ENCODE data around the gene PFDN2.

Gene PFDN2

GRCh38 chr1:161091093-161091492 is 26.7 kb downstream of the PFDN2 start:
- no peaks in the 10 kb centered on the region for H3K27me3 ChIP-seq (ENCODE audit: insufficient read depth, insufficient read length)
- no peaks in the 10 kb centered on the region for H3K36me3 ChIP-seq (ENCODE audit: insufficient read depth, insufficient read length, low read length)
- H3K9me3 ChIP-seq (ENCODE audit: insufficient read depth, low read length) = no peaks in the 10 kb centered on the region
- TF ChIP-seq SUZ12 (IDR thresholded peaks at IDR 0.05; ENCODE audit: extremely low read depth, insufficient read depth, insufficient read length) (no peak), YY1 (IDR thresholded peaks at IDR 0.05; ENCODE audit: insufficient read depth, insufficient read length) (no peak), ZNF274 (IDR thresholded peaks at IDR 0.05; ENCODE audit: low read depth, low read length) (no peak)
- no peak overlapping the region for H3K9ac ChIP-seq (ENCODE audit: insufficient read length, low read depth)
- peaks cover 17% of the 10 kb centered on the region for H3K4me1 ChIP-seq (ENCODE audit: insufficient read depth, insufficient read length)
- no peak for DNase-seq (ENCODE audit: low read depth, low spot score)
- H3K4me3 ChIP-seq (ENCODE audit: insufficient read length, low read depth) = no peak overlapping the region

- Histone ChIP-seq H3K36me3 (ENCODE audit: insufficient read depth, insufficient read length, low read length) (no peaks in the 10 kb centered on the region), H3K9ac (ENCODE audit: insufficient read length, low read depth) (no peak overlapping the region), H3K9me3 (ENCODE audit: insufficient read depth, low read length) (no peaks in the 10 kb centered on the region), H3K4me1 (ENCODE audit: insufficient read depth, insufficient read length) (peaks cover 20% of the 10 kb centered on the region), H3K4me3 (ENCODE audit: insufficient read length, low read depth) (no peak overlapping the region), H3K27me3 (ENCODE audit: insufficient read depth, insufficient read length) (no peaks in the 10 kb centered on the region)
- DNase-seq (ENCODE audit: low read depth, low spot score) = no peak
- no peak for TF ChIP-seq YY1 (IDR thresholded peaks at IDR 0.05; ENCODE audit: insufficient read depth, insufficient read length)
- TF ChIP-seq ZNF274 (IDR thresholded peaks at IDR 0.05; ENCODE audit: low read depth, low read length) = no peak
- no peak for TF ChIP-seq SUZ12 (IDR thresholded peaks at IDR 0.05; ENCODE audit: extremely low read depth, insufficient read depth, insufficient read length)
Measured at GRCh38 chr1:161090617-161091016, 27.2 kb downstream of the PFDN2 start.

GRCh38 chr1:161089938-161090337 is 27.9 kb downstream of the PFDN2 start:
- no peaks in the 10 kb centered on the region for H3K9me3 ChIP-seq (ENCODE audit: insufficient read depth, low read length)
- TF ChIP-seq ZNF274 (IDR thresholded peaks at IDR 0.05; ENCODE audit: low read depth, low read length) (no peak), SUZ12 (IDR thresholded peaks at IDR 0.05; ENCODE audit: extremely low read depth, insufficient read depth, insufficient read length) (no peak), YY1 (IDR thresholded peaks at IDR 0.05; ENCODE audit: insufficient read depth, insufficient read length) (no peak)
- H3K4me1 ChIP-seq (ENCODE audit: insufficient read depth, insufficient read length) = peaks cover 22% of the 10 kb centered on the region
- no peak for DNase-seq (ENCODE audit: low read depth, low spot score)
- no peak overlapping the region for H3K4me3 ChIP-seq (ENCODE audit: insufficient read length, low read depth)
- H3K9ac ChIP-seq (ENCODE audit: insufficient read length, low read depth) = no peak overlapping the region
- H3K27me3 ChIP-seq (ENCODE audit: insufficient read depth, insufficient read length) = no peaks in the 10 kb centered on the region
- H3K36me3 ChIP-seq (ENCODE audit: insufficient read depth, insufficient read length, low read length) = no peaks in the 10 kb centered on the region

- peaks cover 26% of the 10 kb centered on the region for H3K4me1 ChIP-seq (ENCODE audit: insufficient read depth, insufficient read length)
- H3K4me3 ChIP-seq (ENCODE audit: insufficient read length, low read depth) = no peak within 1 kb of the TSS
- H3K9me3 ChIP-seq (ENCODE audit: insufficient read depth, low read length) = no peaks in the 10 kb centered on the region
- TF ChIP-seq ZNF274 (IDR thresholded peaks at IDR 0.05; ENCODE audit: low read depth, low read length) (no peak), SUZ12 (IDR thresholded peaks at IDR 0.05; ENCODE audit: extremely low read depth, insufficient read depth, insufficient read length) (no peak), YY1 (IDR thresholded peaks at IDR 0.05; ENCODE audit: insufficient read depth, insufficient read length) (no peak)
- no peaks in the 10 kb centered on the region for H3K36me3 ChIP-seq (ENCODE audit: insufficient read depth, insufficient read length, low read length)
- H3K9ac ChIP-seq (ENCODE audit: insufficient read length, low read depth) = no peak within 1 kb of the TSS
- no peak for DNase-seq (ENCODE audit: low read depth, low spot score)
- no peaks in the 10 kb centered on the region for H3K27me3 ChIP-seq (ENCODE audit: insufficient read depth, insufficient read length)
Measured at GRCh38 chr1:161089251-161089924, 28.4 kb downstream of the PFDN2 start, which contains the start of gene NECTIN4. NECTIN4 (minus strand) TSS chr1:161089558; CDS start chr1:161089296, 262 bp downstream.

- H3K36me3 ChIP-seq (ENCODE audit: insufficient read depth, insufficient read length, low read length) = no peaks in the 10 kb centered on the region
- H3K9me3 ChIP-seq (ENCODE audit: insufficient read depth, low read length) = no peaks in the 10 kb centered on the region
- DNase-seq (ENCODE audit: low read depth, low spot score) = no peak
- H3K9ac ChIP-seq (ENCODE audit: insufficient read length, low read depth) = no peak overlapping the region
- peaks cover 33% of the 10 kb centered on the region for H3K4me1 ChIP-seq (ENCODE audit: insufficient read depth, insufficient read length)
- TF ChIP-seq SUZ12 (IDR thresholded peaks at IDR 0.05; ENCODE audit: extremely low read depth, insufficient read depth, insufficient read length) = no peak
- no peak for TF ChIP-seq ZNF274 (IDR thresholded peaks at IDR 0.05; ENCODE audit: low read depth, low read length)
- TF ChIP-seq YY1 (IDR thresholded peaks at IDR 0.05; ENCODE audit: insufficient read depth, insufficient read length) = no peak
- H3K27me3 ChIP-seq (ENCODE audit: insufficient read depth, insufficient read length) = no peaks in the 10 kb centered on the region
- no peak overlapping the region for H3K4me3 ChIP-seq (ENCODE audit: insufficient read length, low read depth)
Measured at GRCh38 chr1:161088587-161089110, 29.2 kb downstream of the PFDN2 start.

GRCh38 chr1:161086457-161086856 is 31.4 kb downstream of the PFDN2 start:
- Histone ChIP-seq H3K9me3 (ENCODE audit: insufficient read depth, low read length) (no peaks in the 10 kb centered on the region), H3K9ac (ENCODE audit: insufficient read length, low read depth) (no peak overlapping the region), H3K4me1 (ENCODE audit: insufficient read depth, insufficient read length) (peaks cover 43% of the 10 kb centered on the region), H3K4me3 (ENCODE audit: insufficient read length, low read depth) (no peak overlapping the region), H3K27me3 (ENCODE audit: insufficient read depth, insufficient read length) (no peaks in the 10 kb centered on the region), H3K36me3 (ENCODE audit: insufficient read depth, insufficient read length, low read length) (no peaks in the 10 kb centered on the region)
- peak; percentile 36 for DNase-seq (ENCODE audit: low read depth, low spot score)
- TF ChIP-seq YY1 (IDR thresholded peaks at IDR 0.05; ENCODE audit: insufficient read depth, insufficient read length) (no peak), ZNF274 (IDR thresholded peaks at IDR 0.05; ENCODE audit: low read depth, low read length) (no peak), SUZ12 (IDR thresholded peaks at IDR 0.05; ENCODE audit: extremely low read depth, insufficient read depth, insufficient read length) (no peak)

GRCh38 chr1:161085165-161085564 is 32.7 kb downstream of the PFDN2 start:
- no peak for DNase-seq (ENCODE audit: low read depth, low spot score)

More at GRCh38 chr1:161085165-161085564, 32.7 kb downstream of the PFDN2 start:
- Histone ChIP-seq H3K36me3 (ENCODE audit: insufficient read depth, insufficient read length, low read length) (no peaks in the 10 kb centered on the region), H3K4me1 (ENCODE audit: insufficient read depth, insufficient read length) (peaks cover 47% of the 10 kb centered on the region), H3K27me3 (ENCODE audit: insufficient read depth, insufficient read length) (no peaks in the 10 kb centered on the region), H3K9ac (ENCODE audit: insufficient read length, low read depth) (peak overlapping the region; percentile 58), H3K4me3 (ENCODE audit: insufficient read length, low read depth) (no peak overlapping the region), H3K9me3 (ENCODE audit: insufficient read depth, low read length) (no peaks in the 10 kb centered on the region)
- TF ChIP-seq YY1 (IDR thresholded peaks at IDR 0.05; ENCODE audit: insufficient read depth, insufficient read length) (no peak), SUZ12 (IDR thresholded peaks at IDR 0.05; ENCODE audit: extremely low read depth, insufficient read depth, insufficient read length) (no peak), ZNF274 (IDR thresholded peaks at IDR 0.05; ENCODE audit: low read depth, low read length) (no peak)

Measured in NT2/D1 (cell line).